Measurements from ENCODE around the gene NKAIN2. TPM values are rescaled to one million over a fixed set of nuclear protein-coding genes. Genes with fewer than 3 reads are reported as not detected.

The NKAIN2 gene
- total RNA-seq, 3 donors from 2014 or later (not counting 1 experiment from before 2014, with no cell fraction given), result 0.45 TPM; not detected in 2

- ATAC-seq (no peak), DNase-seq (no peak)
- Histone ChIP-seq H3K36me3 (ENCODE audit: control insufficient read depth, insufficient read depth, low read length) (no peaks in the 10 kb centered on the region), H3K27me3 (ENCODE audit: control insufficient read depth, insufficient read depth, low read length) (no peaks in the 10 kb centered on the region), H3K4me3 (ENCODE audit: low read length) (no peak overlapping the region), H3K27ac (ENCODE audit: low read length) (no peak overlapping the region), H3K9me3 (ENCODE audit: control insufficient read depth, insufficient read depth, low read length) (no peaks in the 10 kb centered on the region), H3K4me1 (ENCODE audit: control insufficient read depth, insufficient read depth, low read length) (no peaks in the 10 kb centered on the region)
- WGBS (ENCODE audit: insufficient coverage), result 100% methylated on average over 2 of the region's 2 CpGs
- Mint-ChIP-seq H3K4me3 (no peak overlapping the region), H3K27ac (no peak overlapping the region), H3K9me3 (peaks cover 2 to 4% of the 10 kb centered on the region in 2 donors), H3K36me3 (no peaks in the 10 kb centered on the region), H3K27me3 (ENCODE audit: low read depth in 2 of 2) (no peaks in the 10 kb centered on the region), H3K4me1 (no peaks in the 10 kb centered on the region)
- TF ChIP-seq CTCF (IDR thresholded peaks at IDR 0.05), result no peak
- intact Hi-C loops (cut with micrococcal nuclease), result no loop called here
Observed at GRCh38 chr6:123848347-123848746, 44.7 kb downstream of the NKAIN2 start.

- H3K27ac Mint-ChIP-seq, result no peak overlapping the region
- Histone ChIP-seq H3K4me1 (ENCODE audit: control insufficient read depth, insufficient read depth, low read length) (no peaks in the 10 kb centered on the region), H3K4me3 (ENCODE audit: low read length) (no peak overlapping the region), H3K27me3 (ENCODE audit: control insufficient read depth, insufficient read depth, low read length) (no peaks in the 10 kb centered on the region), H3K36me3 (ENCODE audit: control insufficient read depth, insufficient read depth, low read length) (no peaks in the 10 kb centered on the region), H3K9me3 (ENCODE audit: control insufficient read depth, insufficient read depth, low read length) (no peaks in the 10 kb centered on the region), H3K27ac (ENCODE audit: low read length) (no peak overlapping the region)
- 94% methylated on average over 3 of the region's 3 CpGs for WGBS (ENCODE audit: insufficient coverage)
- TF ChIP-seq CTCF (IDR thresholded peaks at IDR 0.05), result no peak
- ATAC-seq (no peak), DNase-seq (no peak)
- no peak overlapping the region for H3K4me3 Mint-ChIP-seq
- no peaks in the 10 kb centered on the region for H3K4me1 Mint-ChIP-seq
- intact Hi-C loops (cut with micrococcal nuclease), result no loop called here
- no peaks in the 10 kb centered on the region for H3K36me3 Mint-ChIP-seq
- peaks cover under 1% of the 10 kb centered on the region in 2 donors for H3K9me3 Mint-ChIP-seq
- no peaks in the 10 kb centered on the region for H3K27me3 Mint-ChIP-seq (ENCODE audit: low read depth in 2 of 2)
Observed at GRCh38 chr6:123849406-123849805, 45.7 kb downstream of the NKAIN2 start.

DNA sequence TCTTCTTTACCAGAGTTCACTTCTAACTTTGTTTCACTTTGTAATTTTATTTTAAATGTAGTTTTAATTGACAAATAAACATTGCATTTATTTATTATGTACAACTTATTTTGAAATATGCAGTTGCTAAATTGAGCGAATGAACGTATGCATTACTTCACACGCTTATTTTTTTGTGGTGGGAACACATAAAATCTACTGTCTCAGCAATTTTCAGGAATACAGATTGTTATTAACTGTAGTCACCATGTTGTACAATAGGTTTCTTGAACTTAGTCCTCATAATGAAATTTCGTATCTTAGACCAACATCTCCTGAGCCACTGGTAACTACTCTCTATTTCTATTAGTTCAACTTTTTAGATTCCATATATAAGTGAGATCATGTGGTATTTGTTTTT lies 46.9 kb downstream of the NKAIN2 start:
- Histone ChIP-seq H3K4me3 (ENCODE audit: low read length) (no peak overlapping the region), H3K27ac (ENCODE audit: low read length) (no peak overlapping the region), H3K4me1 (ENCODE audit: control insufficient read depth, insufficient read depth, low read length) (no peaks in the 10 kb centered on the region), H3K36me3 (ENCODE audit: control insufficient read depth, insufficient read depth, low read length) (no peaks in the 10 kb centered on the region), H3K27me3 (ENCODE audit: control insufficient read depth, insufficient read depth, low read length) (no peaks in the 10 kb centered on the region), H3K9me3 (ENCODE audit: control insufficient read depth, insufficient read depth, low read length) (no peaks in the 10 kb centered on the region)
- TF ChIP-seq CTCF (IDR thresholded peaks at IDR 0.05), result no peak
- H3K36me3 Mint-ChIP-seq, result no peaks in the 10 kb centered on the region
- no peak for ATAC-seq
- WGBS (ENCODE audit: insufficient coverage), result no CpG with 5 or more reads among the region's 4 CpGs
- H3K4me3 Mint-ChIP-seq, result no peak overlapping the region
- intact Hi-C loops (cut with micrococcal nuclease), result no loop called here
- no peak for DNase-seq
- no peak overlapping the region for H3K27ac Mint-ChIP-seq
- H3K9me3 Mint-ChIP-seq, result peaks cover 0 to 2% of the 10 kb centered on the region in 2 donors
- no peaks in the 10 kb centered on the region for H3K4me1 Mint-ChIP-seq
- H3K27me3 Mint-ChIP-seq (ENCODE audit: low read depth in 2 of 2), result no peaks in the 10 kb centered on the region

DNA sequence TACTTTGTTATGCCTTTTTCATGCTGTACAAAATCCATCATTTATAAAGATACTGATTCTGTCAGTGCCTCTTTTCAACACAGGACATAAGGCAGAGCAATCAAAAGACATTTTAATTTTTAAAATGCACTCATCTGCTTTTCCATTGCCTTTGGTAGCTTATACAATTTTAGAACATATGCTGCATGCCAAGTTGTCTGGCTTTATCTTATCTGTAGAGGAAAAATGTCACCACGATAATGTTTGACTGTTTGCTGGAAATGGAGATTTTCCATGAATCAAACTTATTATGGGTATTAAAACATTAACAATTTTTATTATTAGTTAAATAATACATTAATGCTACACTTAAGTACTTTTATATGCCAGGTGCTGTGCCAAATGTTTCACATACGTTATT lies 50.5 kb downstream of the NKAIN2 start:
- no peak overlapping the region for H3K4me3 Mint-ChIP-seq
- no peak overlapping the region for H3K4me3 ChIP-seq (ENCODE audit: low read length)
- no peak for TF ChIP-seq CTCF (IDR thresholded peaks at IDR 0.05)
- WGBS (ENCODE audit: insufficient coverage), result 86% methylated on average over 1 of the region's 2 CpGs
- H3K4me1 ChIP-seq (ENCODE audit: control insufficient read depth, insufficient read depth, low read length), result no peaks in the 10 kb centered on the region
- no peaks in the 10 kb centered on the region for H3K27me3 ChIP-seq (ENCODE audit: control insufficient read depth, insufficient read depth, low read length)
- H3K9me3 Mint-ChIP-seq, result peaks cover 2% of the 10 kb centered on the region in 2 donors
- H3K27ac Mint-ChIP-seq, result no peak overlapping the region
- no peaks in the 10 kb centered on the region for H3K27me3 Mint-ChIP-seq (ENCODE audit: low read depth in 2 of 2)
- H3K4me1 Mint-ChIP-seq, result no peaks in the 10 kb centered on the region
- H3K36me3 Mint-ChIP-seq, result no peaks in the 10 kb centered on the region
- DNase-seq, result no peak
- ATAC-seq, result no peak
- H3K9me3 ChIP-seq (ENCODE audit: control insufficient read depth, insufficient read depth, low read length), result no peaks in the 10 kb centered on the region
- no peak overlapping the region for H3K27ac ChIP-seq (ENCODE audit: low read length)
- H3K36me3 ChIP-seq (ENCODE audit: control insufficient read depth, insufficient read depth, low read length), result no peaks in the 10 kb centered on the region
- intact Hi-C loops (cut with micrococcal nuclease), result no loop called here
